ENCODE results near the gene PRKAA2.

Gene PRKAA2

GRCh38 chr1:56726706-56727105 is 81.6 kb downstream of the PRKAA2 start:
- DNase-seq = no peak

GRCh38 chr1:56728964-56729363 is 83.8 kb downstream of the PRKAA2 start:
- DNase-seq = no peak

- DNase-seq = no peak
Observed at GRCh38 chr1:56745231-56745630, 100.1 kb downstream of the PRKAA2 start.

- DNase-seq = no peak
Observed at GRCh38 chr1:56754708-56755479, 109.8 kb downstream of the PRKAA2 start.

- no peak for DNase-seq
Observed at GRCh38 chr1:56755911-56756310, 110.8 kb downstream of the PRKAA2 start.

- no peak for DNase-seq
Observed at GRCh38 chr1:56758135-56758534, 113.0 kb downstream of the PRKAA2 start.

GRCh38 chr1:56758794-56759193 is 113.7 kb downstream of the PRKAA2 start:
- DNase-seq = no peak
